OCI-LY3 (cell line): Measurements from ENCODE around the gene OTOGL.
A peak's percentile ranks its signal among the peaks of the same experiment; 100 is the strongest.
"Not testable (repeated sequence)": the region's sequence is repeated elsewhere in the genome, so short reads cannot be mapped to it uniquely, and the experiment has no call there.

Experiments
- H2AFZ ChIP-seq: fragments of 200-600, 300-600 bp; shearing (Covaris generic); 2 replicates; pipeline ENCODE4 v1.6.0; 2014; ENCODE audit warnings: antibody characterized with exemption, low read depth, low read length
- H3K27ac ChIP-seq: fragments of 200-600, 300-600 bp; sonication (generic); 2 replicates; pipeline ENCODE4 v1.5.1; 2014; ENCODE audit warnings: mild to moderate bottlenecking, low read length, moderate library complexity, mixed read lengths
- H3K27me3 ChIP-seq: fragments of 200-600, 300-600 bp; sonication (generic); 2 replicates; pipeline ENCODE4 v1.6.1; 2014; ENCODE audit warnings: low read depth, low read length, mixed read lengths
- H3K36me3 ChIP-seq: fragments of 200-600, 300-600 bp; sonication (generic); replicated peaks from 2 replicates; pipeline ENCODE3; 2014; ENCODE audit warnings: low read depth, low read length, mixed read lengths
- H3K4me1 ChIP-seq: fragments of 300-600, 200-600 bp; sonication (generic); 2 replicates; pipeline ENCODE4 v1.6.1; 2014; ENCODE audit warnings: low read length, mixed read lengths
- H3K4me2 ChIP-seq: fragments of 200-600, 300-600 bp; sonication (generic); 2 replicates; pipeline ENCODE4 v1.6.1; 2014; ENCODE audit warnings: low read length, mixed read lengths
- H3K4me3 ChIP-seq: fragments of 300-600, 200-600 bp; sonication (generic); 2 replicates; pipeline ENCODE4 v1.5.1; 2014; ENCODE audit warnings: antibody characterized with exemption, mild to moderate bottlenecking, low read length, moderate library complexity
- H3K79me2 ChIP-seq: fragments of 300-600, 200-600 bp; shearing (Covaris generic); 2 replicates; pipeline ENCODE4 v1.6.1; 2014; ENCODE audit warnings: mild to moderate bottlenecking, low read length, mixed read lengths
- H3K9ac ChIP-seq: fragments of 300-600, 200-600 bp; shearing (Covaris generic); 2 replicates; pipeline ENCODE4 v1.6.0; 2014; ENCODE audit warnings: mild to moderate bottlenecking, low read length, moderate library complexity
- H3K9me3 ChIP-seq: fragments of 200-600, 300-600 bp; shearing (Covaris generic); 2 replicates; pipeline ENCODE4 v1.6.1; 2014; ENCODE audit warnings: low read length, mixed read lengths; ENCODE audit not compliant: insufficient read depth
- H4K20me1 ChIP-seq: fragments of 200-600, 300-600 bp; sonication (generic); 2 replicates; pipeline ENCODE4 v1.6.1; 2016; ENCODE audit warnings: low read length, mixed read lengths; ENCODE audit not compliant: insufficient read depth
- CTCF ChIP-seq: fragments of 200-600, 300-600 bp; sonication (generic); IDR thresholded peaks from 2 replicates; pipeline ENCODE4 v1.5.1; 2014; ENCODE audit warnings: antibody characterized with exemption, low read length, low read depth
- EZH2phosphoT487 ChIP-seq: fragments of 200-600 bp; shearing (Covaris generic); IDR thresholded peaks from 2 replicates; pipeline ENCODE4 v1.6.1; 2018; ENCODE audit warnings: antibody characterized with exemption, mixed run types, low read depth

OTOGL gene

DNA sequence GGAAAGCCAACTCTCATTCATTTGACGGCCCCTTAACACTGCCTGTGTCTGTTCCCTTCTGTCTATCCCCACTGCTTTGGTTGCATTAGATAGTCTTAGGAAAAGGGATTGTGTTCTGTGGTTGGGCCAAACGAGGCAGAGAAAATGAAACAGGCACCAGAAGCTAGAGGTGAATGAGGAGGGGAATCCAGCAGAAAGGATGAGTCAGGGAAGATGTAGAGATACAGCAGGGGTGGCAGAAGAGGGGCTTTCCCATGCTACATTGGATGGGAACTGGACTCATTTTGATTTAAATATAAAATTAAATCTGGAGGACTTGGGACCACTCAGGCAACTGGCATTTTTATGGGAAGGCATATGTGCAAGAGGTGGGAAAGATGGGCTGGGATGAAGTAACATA is 43.3 kb downstream of the OTOGL start:
- Histone ChIP-seq H2AFZ (no peak overlapping the region), H3K4me3 (no peak overlapping the region), H3K79me2 (no peaks in the 10 kb centered on the region), H3K9ac (no peak overlapping the region), H3K27me3 (0 out of 2 replicates have a peak, but pooled peaks cover 4% of the 10 kb centered on the region), H4K20me1 (no peaks in the 10 kb centered on the region), H3K4me1 (no peaks in the 10 kb centered on the region), H3K9me3 (no peaks in the 10 kb centered on the region), H3K4me2 (no peak overlapping the region), H3K27ac (no peak overlapping the region), H3K36me3 (no peaks in the 10 kb centered on the region)
- TF ChIP-seq EZH2phosphoT487, result no peak

GRCh38 chr12:80143537-80143936 is 44.2 kb downstream of the OTOGL start:
- no peak overlapping the region for H3K4me2 ChIP-seq
- H3K27ac ChIP-seq, result no peak overlapping the region
- H4K20me1 ChIP-seq, result no peaks in the 10 kb centered on the region
- 0 out of 2 replicates have a peak, but pooled peaks cover 4% of the 10 kb centered on the region for H3K27me3 ChIP-seq
- H2AFZ ChIP-seq, result no peak overlapping the region
- H3K4me3 ChIP-seq, result no peak overlapping the region
- H3K4me1 ChIP-seq, result no peaks in the 10 kb centered on the region
- no peak overlapping the region for H3K9ac ChIP-seq
- no peaks in the 10 kb centered on the region for H3K9me3 ChIP-seq
- no peak for TF ChIP-seq EZH2phosphoT487
- no peak for TF ChIP-seq CTCF
- no peaks in the 10 kb centered on the region for H3K79me2 ChIP-seq
- no peaks in the 10 kb centered on the region for H3K36me3 ChIP-seq

- H3K9me3 ChIP-seq, H3K4me3 ChIP-seq, H3K4me1 ChIP-seq, H3K79me2 ChIP-seq, H2AFZ ChIP-seq, H3K27me3 ChIP-seq, H3K27ac ChIP-seq, H3K9ac ChIP-seq, H3K36me3 ChIP-seq, H4K20me1 ChIP-seq, H3K4me2 ChIP-seq: not testable (repeated sequence)
Measured at GRCh38 chr12:80149547-80150313, 50.4 kb downstream of the OTOGL start.

- Histone ChIP-seq H3K27ac (no peak overlapping the region), H3K27me3 (no peaks in the 10 kb centered on the region)
- no peak for TF ChIP-seq CTCF
- TF ChIP-seq EZH2phosphoT487, result no peak
Measured at GRCh38 chr12:80151131-80151530, 51.8 kb downstream of the OTOGL start.

GRCh38 chr12:80154261-80154660 is 54.9 kb downstream of the OTOGL start:
- Histone ChIP-seq H3K27me3 (no peaks in the 10 kb centered on the region), H4K20me1 (no peaks in the 10 kb centered on the region), H3K27ac (no peak overlapping the region), H3K4me1 (peaks cover 8% of the 10 kb centered on the region), H3K79me2 (no peaks in the 10 kb centered on the region), H3K4me2 (peak overlapping the region; percentile 29), H3K9me3 (no peaks in the 10 kb centered on the region), H3K9ac (no peak overlapping the region), H2AFZ (peak overlapping the region; percentile 29; the same call in 1 of the 2 replicates), H3K4me3 (no peak overlapping the region), H3K36me3 (no peaks in the 10 kb centered on the region)
- no peak for TF ChIP-seq CTCF
- TF ChIP-seq EZH2phosphoT487, result no peak

More at GRCh38 chr12:80151131-80151530, 51.8 kb downstream of the OTOGL start:
- Histone ChIP-seq H3K79me2 (no peaks in the 10 kb centered on the region), H3K9me3 (no peaks in the 10 kb centered on the region), H3K9ac (no peak overlapping the region), H3K36me3 (no peaks in the 10 kb centered on the region), H4K20me1 (no peaks in the 10 kb centered on the region), H3K4me1 (peaks cover 8% of the 10 kb centered on the region), H2AFZ (no peak overlapping the region), H3K4me3 (no peak overlapping the region), H3K4me2 (no peak overlapping the region)
